Kidney (tissue), 14 donors: ENCODE measurements around the gene AGRN. TPM values are rescaled to one million over a fixed set of nuclear protein-coding genes. Genes with fewer than 3 reads are reported as not detected.

ENCODE experiments used
- DNase-seq, 5 donors: peaks; one replicate each; pipeline ENCODE4 v3.0.0-alpha.2; 2013 to 2020
- FAIRE-seq: peaks from 2 replicates; lab custom pipeline; 2012; peaks lifted over from hg19 to GRCh38; lab: Jason Lieb, UNC
- H3K27ac ChIP-seq, 2 donors: one replicate each; pipeline ENCODE4 v1.7.0; 2013; ENCODE audit warnings: low read depth in 2 of 2, low read length in 2 of 2, inconsistent platforms in 1 of 2
- H3K27me3 ChIP-seq: one replicate; pipeline ENCODE4 v1.7.1; 2013; ENCODE audit warnings: low read length, inconsistent platforms; ENCODE audit not compliant: control insufficient read depth, insufficient read depth
- H3K36me3 ChIP-seq, 3 donors: one replicate each; pipeline versions ENCODE4 v1.7.0 to v1.7.1; 2013; ENCODE audit warnings: low read length in 3 of 3, control low read depth in 1 of 3, inconsistent platforms in 1 of 3; ENCODE audit not compliant: insufficient read depth in 3 of 3, control insufficient read depth in 2 of 3
- H3K4me1 ChIP-seq, 3 donors: one replicate each; pipeline versions ENCODE4 v1.7.0 to v1.7.1; 2013; ENCODE audit warnings: low read length in 3 of 3, inconsistent platforms in 1 of 3, low read depth in 1 of 3; ENCODE audit not compliant: control insufficient read depth in 2 of 3, insufficient read depth in 2 of 3
- H3K4me3 ChIP-seq, 3 donors: one replicate each; pipeline versions ENCODE4 v1.7.0 to v1.8.1; 2013; ENCODE audit warnings: low read length in 3 of 3, control low read depth in 1 of 3, inconsistent platforms in 1 of 3
- H3K9ac ChIP-seq, 3 donors: one replicate each; pipeline versions ENCODE4 v1.7.0 to v1.7.1; 2013; ENCODE audit warnings: low read length in 3 of 3, control low read depth in 1 of 3, inconsistent platforms in 1 of 3
- H3K9me3 ChIP-seq, 3 donors: one replicate each; pipeline versions ENCODE4 v1.7.0 to v1.7.1; 2013; ENCODE audit warnings: low read length in 3 of 3, control low read depth in 1 of 3, inconsistent platforms in 1 of 3; ENCODE audit not compliant: control insufficient read depth in 2 of 3, insufficient read depth in 1 of 3
- intact Hi-C: fragments of 100-400 bp; cut with DNase I; formaldehyde crosslinking; loops from one replicate; pipeline ENCODE4 v1.11.1; 2022
- polyA plus RNA-seq: library from polyadenylated mRNA; stranded (reverse); fragments of 350-450 nt; fragmentation: Illumina TruSeq; extraction: RNeasy Lipid Tissue Mini Kit (QIAGEN cat#74804); gene quantifications from one replicate; pipeline ENCODE4 v1.2.3, GENCODE V29; 2014; ENCODE audit warnings: low read depth, low replicate concordance; ENCODE audit not compliant: insufficient read depth
- total RNA-seq: library from RNA; stranded (reverse); fragmentation: NEBNext Ultra II Directional; extraction: Animal tissue kit (Norgen Biotek cat#: 25700); gene quantifications from one replicate; pipeline ENCODE4 v1.2.1, GENCODE V29; 2021
- TF ChIP-seq, protein P1 (sequence below): IDR thresholded peaks from 3 replicates; pipeline ENCODE4 v1.5.1; 2012; ENCODE audit warnings: mild to moderate bottlenecking, moderate library complexity, borderline replicate concordance; ENCODE audit not compliant: insufficient read depth; ENCODE audit errors: extremely low read depth
- donor health status: control.
- donor health status: control.
- donor health status: control.
- donor health status: control.
- donor health status: control.
- donor health status: DM: yes; HTN: yes; CAD: no.
- donor health status: Normal renal cell carcinoma (clear cell type).

Gene AGRN
- total and polyA plus RNA-seq, 2 donors from 2014 or later = 78.5 to 261 TPM

DNA sequence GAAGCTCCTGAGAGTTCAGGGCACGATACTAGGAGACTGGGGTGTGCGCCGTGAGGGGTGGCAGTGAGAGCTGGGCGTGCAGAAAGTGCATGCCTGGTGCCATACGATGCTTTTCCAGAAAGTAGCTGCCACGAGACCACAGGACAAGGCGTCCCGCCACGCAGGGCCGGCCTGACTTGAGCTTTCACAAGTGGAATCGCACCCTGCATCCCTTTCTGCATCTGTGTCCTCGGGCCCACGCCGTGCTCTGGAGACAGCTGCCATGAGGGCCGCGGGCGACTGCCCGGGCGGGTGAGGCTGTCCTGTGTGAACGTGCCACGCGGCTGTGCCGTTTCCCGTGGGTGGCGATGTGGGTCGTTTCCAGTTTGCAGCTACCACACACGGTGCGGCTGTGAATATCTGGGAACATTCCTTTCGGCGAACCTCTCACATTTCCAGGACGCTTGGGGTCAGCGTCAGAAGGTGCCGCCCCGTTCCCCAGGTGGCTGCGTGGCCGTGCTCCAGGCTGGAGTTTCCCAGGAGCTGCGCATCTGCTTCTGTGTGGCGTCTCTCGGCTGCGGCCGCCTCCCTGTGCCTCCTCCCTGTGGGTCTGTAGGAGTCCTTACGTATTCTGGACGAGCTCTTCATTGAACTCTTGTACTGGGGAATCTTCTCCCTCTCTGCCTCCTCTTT is 37.0 kb upstream of the AGRN start:
- Histone ChIP-seq H3K9ac (no peak overlapping the region), H3K36me3 (no peaks in the 10 kb centered on the region), H3K4me1 (no peaks in the 10 kb centered on the region), H3K27me3 (no peaks in the 10 kb centered on the region), H3K9me3 (no peaks in the 10 kb centered on the region), H3K27ac (no peak overlapping the region), H3K4me3 (no peak overlapping the region)
- FAIRE-seq (no peak), DNase-seq (peak in 1 of 5 donors; percentile 71)
- intact Hi-C loops = no loop called here
- TF ChIP-seq, protein P1, sequence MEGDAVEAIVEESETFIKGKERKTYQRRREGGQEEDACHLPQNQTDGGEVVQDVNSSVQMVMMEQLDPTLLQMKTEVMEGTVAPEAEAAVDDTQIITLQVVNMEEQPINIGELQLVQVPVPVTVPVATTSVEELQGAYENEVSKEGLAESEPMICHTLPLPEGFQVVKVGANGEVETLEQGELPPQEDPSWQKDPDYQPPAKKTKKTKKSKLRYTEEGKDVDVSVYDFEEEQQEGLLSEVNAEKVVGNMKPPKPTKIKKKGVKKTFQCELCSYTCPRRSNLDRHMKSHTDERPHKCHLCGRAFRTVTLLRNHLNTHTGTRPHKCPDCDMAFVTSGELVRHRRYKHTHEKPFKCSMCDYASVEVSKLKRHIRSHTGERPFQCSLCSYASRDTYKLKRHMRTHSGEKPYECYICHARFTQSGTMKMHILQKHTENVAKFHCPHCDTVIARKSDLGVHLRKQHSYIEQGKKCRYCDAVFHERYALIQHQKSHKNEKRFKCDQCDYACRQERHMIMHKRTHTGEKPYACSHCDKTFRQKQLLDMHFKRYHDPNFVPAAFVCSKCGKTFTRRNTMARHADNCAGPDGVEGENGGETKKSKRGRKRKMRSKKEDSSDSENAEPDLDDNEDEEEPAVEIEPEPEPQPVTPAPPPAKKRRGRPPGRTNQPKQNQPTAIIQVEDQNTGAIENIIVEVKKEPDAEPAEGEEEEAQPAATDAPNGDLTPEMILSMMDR = no peak

DNA sequence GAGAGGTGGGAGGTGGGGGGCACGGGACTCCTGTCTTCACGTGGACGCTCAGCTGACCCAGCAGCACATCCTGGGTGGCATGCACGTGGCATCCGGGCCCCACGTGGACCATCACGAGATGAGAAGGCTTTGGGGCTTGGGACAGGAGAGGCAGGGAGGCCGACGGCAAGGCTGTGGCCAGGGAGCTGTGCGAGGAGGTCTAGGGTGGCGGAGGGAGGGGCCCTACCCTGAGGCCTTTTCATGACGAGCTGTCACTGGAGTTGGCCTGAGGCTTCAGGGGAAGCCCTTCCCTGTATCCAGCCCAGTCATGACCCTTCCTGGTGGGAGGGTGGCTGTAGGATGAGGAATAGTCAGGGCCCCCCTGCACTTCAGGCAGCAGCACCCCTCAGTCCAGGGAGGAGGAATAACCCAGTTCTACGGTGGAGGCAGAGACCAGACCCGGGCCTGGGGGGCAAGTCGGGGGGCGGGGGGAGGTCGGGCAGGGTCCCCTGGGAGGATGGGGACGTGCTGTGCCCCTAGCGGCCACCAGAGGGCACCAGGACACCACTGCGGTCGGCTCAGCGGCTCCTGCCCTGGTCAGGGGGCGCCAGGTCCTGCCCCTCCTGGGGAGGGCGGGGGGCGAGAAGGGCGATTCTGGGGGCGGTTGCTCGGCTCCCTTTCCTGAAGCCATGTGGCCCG is 36.0 kb upstream of the AGRN start:
- Histone ChIP-seq H3K27ac (no peak overlapping the region), H3K9ac (no peak overlapping the region), H3K27me3 (no peaks in the 10 kb centered on the region), H3K4me3 (no peak overlapping the region), H3K9me3 (no peaks in the 10 kb centered on the region), H3K4me1 (no peaks in the 10 kb centered on the region), H3K36me3 (no peaks in the 10 kb centered on the region)
- intact Hi-C loops = no loop called here
- DNase-seq = peak in 4 of 5 donors; percentile 45 to 80 (median 64)
- FAIRE-seq = no peak
- TF ChIP-seq, protein P1 = peak; percentile 83

DNA sequence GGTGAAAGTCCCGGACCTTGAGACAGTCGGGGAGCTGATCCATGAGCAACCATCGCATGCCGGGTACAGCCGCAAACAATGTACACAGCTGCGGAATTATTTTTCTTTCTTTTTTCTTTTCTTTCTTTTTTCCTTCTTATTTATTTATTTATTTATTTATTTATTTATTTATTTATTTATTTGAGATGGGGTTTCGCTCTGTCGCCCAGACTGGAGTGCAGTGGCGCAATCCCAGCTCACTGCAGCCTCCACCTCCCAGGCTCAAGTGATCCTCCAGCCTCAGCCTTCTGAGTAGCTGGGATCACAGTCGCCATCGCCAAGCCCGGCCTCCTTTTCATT is 35.5 kb upstream of the AGRN start:
- Histone ChIP-seq H3K9me3 (no peaks in the 10 kb centered on the region), H3K4me1 (no peaks in the 10 kb centered on the region), H3K36me3 (no peaks in the 10 kb centered on the region), H3K27me3 (no peaks in the 10 kb centered on the region), H3K27ac (no peak overlapping the region), H3K4me3 (no peak overlapping the region), H3K9ac (no peak overlapping the region)
- TF ChIP-seq, protein P1 = no peak
- DNase-seq (peak in 1 of 5 donors; percentile 22), FAIRE-seq (no peak)
- intact Hi-C loops = no loop called here
